PC-9 (cell line): ENCODE data around the gene ETHE1.

Experiments used
- EZH2 ChIP-seq: fragments of 200-600 bp; sonication (generic); IDR thresholded peaks from 2 replicates; pipeline ENCODE4 v1.8.0; 2017; ENCODE audit warnings: antibody characterized with exemption, low read depth
- TF ChIP-seq, protein P1 (sequence below): fragments of 200-600 bp; sonication (generic); conservative IDR thresholded peaks from 2 replicates; pipeline ENCODE4 v1.6.1; 2017; ENCODE audit warnings: mixed run types, antibody characterized with exemption, mild to moderate bottlenecking, moderate library complexity

DNA sequence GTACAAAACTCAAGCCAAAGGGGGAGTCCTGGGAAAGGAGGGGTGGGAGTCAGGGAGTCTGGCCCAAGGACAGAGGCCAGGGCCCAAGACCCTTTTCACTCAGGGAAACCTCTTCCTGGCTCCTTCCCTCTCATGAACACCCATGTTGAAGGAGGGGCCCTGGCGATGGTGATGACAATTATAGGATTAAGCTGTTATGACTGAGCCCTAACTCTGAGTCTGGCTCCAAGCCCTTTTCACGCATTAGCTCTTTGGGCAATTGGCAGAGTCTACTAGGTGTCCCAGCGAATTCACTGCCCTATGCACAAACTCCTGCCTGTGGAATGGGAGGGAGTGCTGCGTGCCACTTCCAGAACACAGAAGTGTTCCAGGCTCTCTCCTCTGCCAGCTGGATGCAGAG is 26.7 kb upstream of the ETHE1 start:
- TF ChIP-seq, protein P1, sequence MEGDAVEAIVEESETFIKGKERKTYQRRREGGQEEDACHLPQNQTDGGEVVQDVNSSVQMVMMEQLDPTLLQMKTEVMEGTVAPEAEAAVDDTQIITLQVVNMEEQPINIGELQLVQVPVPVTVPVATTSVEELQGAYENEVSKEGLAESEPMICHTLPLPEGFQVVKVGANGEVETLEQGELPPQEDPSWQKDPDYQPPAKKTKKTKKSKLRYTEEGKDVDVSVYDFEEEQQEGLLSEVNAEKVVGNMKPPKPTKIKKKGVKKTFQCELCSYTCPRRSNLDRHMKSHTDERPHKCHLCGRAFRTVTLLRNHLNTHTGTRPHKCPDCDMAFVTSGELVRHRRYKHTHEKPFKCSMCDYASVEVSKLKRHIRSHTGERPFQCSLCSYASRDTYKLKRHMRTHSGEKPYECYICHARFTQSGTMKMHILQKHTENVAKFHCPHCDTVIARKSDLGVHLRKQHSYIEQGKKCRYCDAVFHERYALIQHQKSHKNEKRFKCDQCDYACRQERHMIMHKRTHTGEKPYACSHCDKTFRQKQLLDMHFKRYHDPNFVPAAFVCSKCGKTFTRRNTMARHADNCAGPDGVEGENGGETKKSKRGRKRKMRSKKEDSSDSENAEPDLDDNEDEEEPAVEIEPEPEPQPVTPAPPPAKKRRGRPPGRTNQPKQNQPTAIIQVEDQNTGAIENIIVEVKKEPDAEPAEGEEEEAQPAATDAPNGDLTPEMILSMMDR = no peak
- TF ChIP-seq EZH2 = no peak
